Islet precursor cell (in vitro differentiated cells): ENCODE results near the gene HOXC4.
"Not testable (repeated sequence)": the region's sequence is repeated elsewhere in the genome, so short reads cannot be mapped to it uniquely, and the experiment has no call there.

Experiments used
- DNase-seq: peaks from one replicate; pipeline ENCODE4 v3.0.0-alpha.2; 2018

HOXC4 gene

GRCh38 chr12:54058128-54058768, 4.6 kb downstream of the HOXC4 start:
- DNase-seq: no peak

DNA sequence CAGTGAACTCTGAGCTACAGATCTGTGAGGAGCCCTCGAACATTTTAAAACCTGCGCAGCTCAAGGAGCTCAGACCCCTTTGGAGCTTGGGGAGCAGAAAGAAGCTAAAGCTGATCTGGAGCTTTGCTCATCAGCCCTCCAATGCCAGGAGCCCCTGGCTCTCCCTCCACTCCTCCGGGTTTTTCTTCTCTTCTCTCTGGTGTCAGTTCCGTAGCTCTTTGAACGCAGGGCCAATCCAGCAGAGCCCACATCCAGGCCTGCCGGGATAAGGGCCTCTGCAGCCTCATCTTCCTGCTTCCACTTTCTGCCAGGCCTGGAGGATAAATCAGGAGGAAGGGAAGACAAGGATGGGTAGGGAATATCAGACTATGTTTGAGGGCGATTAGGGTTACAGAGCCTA, 6.0 kb downstream of the HOXC4 start:
- DNase-seq: no peak

DNA sequence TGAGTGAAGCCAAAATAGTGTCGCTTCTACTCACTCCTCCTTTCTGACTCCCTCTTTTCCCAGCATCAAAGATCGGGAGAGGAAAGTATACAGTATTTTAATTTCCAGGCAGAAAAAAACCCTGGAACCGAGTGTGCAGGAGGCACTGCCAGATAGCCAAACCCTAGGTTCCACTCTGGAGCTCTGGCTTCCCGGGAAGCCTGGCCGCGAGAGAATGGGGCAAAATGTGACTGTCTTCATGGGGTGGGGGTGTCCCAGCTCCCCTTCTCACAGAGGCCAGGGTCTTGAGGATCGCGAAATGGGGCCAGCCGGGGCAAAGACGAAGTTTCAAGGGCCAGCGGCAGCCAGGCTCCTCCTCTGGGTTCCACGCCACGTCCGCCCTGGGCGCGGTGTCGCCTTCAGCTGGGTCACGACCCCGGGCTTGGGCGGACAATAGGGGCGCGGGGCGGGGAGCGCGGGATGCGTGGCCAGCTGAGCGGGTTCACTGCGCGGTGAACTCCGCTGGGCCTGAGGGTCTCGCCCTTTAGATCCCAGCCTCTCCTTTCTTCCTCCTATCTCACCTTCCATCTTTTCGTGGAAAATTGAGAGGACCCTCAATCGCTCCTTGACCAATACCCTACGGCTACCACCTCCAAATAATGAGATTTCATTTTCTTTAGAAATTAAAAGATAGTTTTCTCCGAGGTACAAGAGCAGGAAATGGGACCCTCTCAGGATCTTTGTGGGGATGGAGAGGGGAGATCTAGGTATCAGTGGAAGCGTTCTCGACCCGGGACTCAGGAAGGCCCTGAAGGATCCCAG, 6.7 kb downstream of the HOXC4 start:
- no peak for DNase-seq

DNA sequence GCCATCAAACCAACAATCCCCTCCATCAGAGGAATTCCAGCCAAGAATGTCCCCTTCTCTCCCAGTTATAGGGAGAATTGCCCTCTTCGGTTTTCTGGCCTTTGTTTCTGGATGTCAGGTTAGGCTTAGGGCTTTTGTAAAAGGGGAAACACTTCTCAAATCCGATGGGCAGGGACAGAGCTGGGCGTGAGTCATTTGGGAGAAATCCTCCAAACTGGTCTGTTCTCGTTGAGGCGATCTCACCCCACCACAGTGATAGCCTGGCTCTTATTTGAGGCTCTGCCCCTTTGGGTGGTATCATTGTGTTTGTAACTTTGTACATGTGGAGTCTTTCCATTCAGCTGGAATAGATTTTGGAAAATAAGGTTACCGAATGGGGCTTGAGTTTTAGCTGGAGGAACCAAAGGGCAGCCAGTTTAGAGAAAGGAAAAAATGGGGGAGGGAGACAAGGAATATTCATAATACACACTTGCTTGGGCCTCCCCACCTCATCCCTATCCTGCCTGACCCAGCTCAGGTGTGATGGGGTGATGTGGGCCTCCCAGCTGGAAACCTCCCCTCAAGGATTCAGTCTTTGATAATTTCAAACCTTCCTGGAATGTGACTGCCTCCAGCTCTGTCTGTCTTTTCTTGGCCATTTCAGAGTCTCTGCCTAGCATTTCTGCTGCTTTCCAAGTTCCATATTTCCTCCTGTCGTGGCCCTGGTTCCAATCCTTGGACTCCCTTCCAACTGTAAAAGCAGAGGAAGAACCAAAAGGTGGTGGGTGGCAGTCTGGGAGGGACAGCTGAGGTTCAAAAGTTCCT, 7.5 kb downstream of the HOXC4 start:
- peak; percentile 80 for DNase-seq

GRCh38 chr12:54065677-54066076, 12.0 kb downstream of the HOXC4 start:
- DNase-seq: no peak

DNA sequence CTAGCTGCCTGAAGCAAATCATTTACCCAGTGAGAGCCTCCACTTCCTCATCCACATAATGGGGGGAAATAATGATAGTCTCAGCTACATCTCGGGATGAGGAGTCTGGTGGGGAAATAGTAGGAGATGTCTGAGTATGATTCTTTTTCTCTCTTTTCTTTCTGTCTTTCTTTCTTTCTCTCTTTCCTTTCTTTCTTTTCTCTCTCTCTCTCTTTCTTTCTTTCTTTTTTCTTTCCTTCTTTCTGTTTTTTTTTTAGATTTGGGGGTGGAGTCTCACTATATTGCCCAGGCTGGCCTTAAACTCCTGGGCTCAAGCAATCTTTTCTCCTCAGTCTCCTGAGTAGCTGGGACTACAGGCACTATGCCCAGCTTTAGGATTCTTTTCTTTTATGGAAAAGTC, 12.8 kb downstream of the HOXC4 start:
- no peak for DNase-seq

DNA sequence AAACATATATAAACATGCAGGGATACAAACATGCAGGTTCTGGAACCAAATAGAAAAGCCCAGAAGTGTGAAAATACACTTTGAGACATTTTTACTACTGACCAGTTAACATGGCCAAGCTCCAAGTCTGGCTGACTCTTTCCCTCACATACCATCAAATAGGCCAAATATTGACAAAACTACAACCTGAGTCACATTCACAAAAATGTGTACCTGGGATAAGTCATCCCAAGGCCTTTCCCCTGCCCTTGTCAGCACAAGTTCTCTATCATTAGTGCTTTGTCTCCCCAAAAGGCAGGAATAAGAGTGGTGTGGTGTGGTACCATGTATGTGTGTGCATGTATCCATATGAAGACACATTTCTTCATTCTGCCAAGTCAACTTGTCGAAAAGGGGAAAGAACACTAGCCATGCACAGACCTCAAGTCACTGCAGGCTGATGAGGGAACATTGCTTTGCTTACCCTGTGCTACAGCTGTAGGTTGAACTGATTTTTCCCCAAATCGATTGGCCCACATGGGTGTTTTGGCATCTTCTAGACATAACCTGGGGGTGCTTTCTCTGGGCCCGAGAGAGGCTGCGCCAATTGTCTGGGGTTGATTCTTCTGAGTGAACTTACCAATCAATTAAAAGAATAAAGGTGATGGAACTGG, 14.9 kb downstream of the HOXC4 start:
- no peak for DNase-seq

DNA sequence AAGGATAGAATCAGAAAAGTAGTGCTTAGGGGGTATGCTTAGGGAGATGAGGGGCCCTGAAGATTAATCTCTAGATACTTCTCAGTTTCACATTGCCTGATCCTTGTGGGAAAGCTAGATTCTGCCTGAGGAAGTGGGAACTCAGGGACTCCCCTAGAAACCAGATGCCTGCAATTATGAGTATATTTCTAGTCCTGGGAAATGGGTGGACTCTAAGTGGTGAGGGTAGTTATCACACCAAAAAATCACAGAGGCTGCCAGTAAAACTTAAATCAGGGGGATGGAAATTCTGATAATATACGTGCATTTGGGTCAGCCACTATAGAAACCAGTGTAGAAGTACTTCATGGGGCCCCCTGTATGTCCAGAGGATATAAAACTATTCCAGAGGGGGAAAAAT, 18.3 kb downstream of the HOXC4 start:
- no peak for DNase-seq

DNA sequence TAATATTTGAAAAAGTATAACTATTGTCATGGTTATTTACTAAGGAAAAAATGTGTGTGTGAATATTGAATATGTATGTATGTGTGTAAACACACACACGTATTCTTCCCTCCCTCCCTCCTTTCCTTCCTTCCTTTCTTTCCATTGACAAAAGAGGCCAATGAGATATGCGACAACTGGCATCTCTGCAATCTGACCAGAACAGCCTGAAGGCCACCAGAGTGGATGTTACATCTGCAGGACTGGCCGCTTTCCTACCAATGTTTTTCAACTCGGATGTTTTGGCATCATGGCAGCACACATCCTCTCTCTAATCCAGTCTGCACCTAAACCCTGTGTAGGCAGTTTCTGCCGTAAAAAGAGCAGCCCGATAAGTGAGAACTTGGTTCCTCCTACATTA, 20.7 kb downstream of the HOXC4 start:
- no peak for DNase-seq

DNA sequence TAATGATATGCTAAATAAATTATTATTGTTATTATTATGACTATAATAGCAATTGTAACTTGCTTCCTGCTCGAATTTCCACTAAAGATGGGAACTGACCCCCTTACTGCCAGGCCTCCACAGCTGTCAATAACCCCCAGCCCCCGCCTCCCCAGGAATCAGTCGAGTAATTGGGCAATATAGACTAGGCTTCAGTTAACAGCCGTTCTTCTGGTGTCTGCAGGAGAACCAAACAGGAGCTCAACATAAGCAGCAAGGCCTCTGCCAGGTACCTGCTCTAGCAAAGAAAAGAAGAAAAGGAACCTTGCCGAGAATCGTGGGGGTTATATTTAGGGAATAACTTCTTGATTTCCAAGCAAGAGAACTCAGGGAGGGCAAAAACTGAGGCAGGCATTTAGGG, 21.8 kb downstream of the HOXC4 start:
- DNase-seq: no peak

DNA sequence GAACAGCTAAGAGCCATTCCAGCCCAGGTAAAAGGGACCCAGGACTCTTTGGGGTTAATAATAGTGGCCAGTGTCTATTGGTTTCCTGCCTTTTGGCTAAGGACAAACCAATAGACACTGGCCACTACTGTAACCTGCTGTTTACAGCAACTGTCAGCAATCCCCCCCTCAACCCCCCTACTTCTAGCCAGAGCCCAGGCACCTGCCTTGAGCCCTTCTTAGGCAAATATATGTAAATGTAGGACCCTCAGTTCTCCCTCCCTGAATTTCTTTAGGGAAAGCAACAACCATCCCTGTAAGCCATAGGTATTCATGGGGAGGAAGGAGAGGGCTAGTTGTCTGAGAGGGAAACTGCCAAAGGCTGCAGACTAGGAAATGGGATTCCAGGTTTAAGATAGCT, 22.3 kb downstream of the HOXC4 start:
- DNase-seq: no peak

DNA sequence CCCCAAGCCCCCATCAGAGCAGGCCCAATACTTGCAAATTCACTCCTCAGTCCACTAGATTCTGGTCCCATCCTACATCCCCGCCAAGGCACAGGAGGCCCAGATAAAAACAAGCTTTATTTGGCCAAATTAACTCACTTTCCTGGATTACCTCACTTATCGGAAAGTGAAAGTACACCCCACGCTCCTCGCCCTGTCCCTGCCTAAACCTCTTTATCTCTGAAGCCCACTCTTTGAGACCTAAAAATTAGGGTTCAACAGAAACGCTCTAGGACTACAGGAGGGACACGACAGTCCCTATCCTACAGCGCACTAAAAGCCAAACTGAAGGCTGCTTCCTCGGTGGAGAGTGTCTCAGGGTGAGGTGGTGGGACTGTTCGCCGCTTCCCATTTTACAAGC, 24.2 kb downstream of the HOXC4 start:
- not testable (repeated sequence) for DNase-seq

DNA sequence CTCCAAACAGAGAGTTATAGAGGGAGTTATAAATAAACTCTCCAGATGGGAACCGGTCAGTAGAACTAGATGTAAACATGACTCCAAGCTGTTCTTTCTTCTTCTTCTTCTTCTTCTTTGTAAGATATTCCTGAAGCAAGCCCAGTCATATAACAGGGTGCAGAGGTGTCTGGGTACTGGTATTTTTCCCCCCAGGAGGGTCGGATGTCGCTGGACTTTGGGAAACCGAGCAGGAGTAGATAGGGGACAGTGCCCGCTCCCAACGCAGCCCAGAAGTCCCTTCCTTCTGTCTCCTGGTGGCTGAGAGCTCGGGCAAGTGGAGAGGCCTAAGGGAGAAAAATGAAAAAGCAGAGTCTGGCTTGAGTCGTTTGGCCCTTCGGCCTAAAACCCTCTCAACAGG, 25.5 kb downstream of the HOXC4 start:
- not testable (repeated sequence) for DNase-seq

DNA sequence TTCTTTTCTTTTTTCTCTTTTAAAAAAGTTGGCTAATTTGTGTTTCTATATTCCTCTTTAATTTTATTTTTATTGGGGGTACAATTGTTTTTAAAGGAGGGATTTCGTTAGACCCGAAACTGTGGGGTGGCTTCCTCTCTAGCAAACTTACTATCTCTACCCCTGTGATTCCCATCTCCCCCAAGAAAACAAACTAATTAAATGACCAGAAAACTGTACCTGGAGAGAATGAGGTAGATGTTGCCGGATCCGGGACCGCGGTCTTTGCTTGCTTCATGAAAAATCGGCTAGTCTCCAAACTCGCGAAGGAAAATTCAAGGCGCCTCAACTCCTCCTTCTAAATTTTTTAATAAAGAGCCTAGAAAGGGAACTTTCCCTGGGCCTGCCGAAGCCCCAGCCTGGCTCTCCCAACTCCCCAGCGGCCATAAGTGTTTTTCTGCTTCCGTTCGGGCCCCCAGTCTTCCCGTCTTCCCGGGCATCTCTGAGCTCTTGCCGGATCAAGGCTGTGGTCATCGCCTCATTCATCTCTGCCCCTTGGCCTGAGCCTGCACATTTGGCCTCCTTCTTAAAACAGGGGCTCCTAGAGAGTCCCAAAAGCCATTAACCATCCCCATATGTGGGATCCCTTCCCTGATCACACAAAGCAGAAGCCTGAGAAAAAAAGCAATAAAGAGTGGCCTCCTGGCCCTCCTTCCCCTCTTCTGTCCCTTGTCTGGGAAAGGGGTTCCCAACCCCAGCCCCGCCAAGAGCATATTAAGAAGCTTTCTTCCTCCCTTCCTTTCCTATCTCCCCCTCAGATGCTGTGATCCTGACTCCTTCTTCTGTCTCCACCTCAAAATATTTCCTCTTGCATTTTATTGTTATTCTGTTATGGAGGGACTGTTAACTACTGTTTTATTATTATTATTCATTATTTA, 26.6 kb downstream of the HOXC4 start:
- not testable (repeated sequence) for DNase-seq

DNA sequence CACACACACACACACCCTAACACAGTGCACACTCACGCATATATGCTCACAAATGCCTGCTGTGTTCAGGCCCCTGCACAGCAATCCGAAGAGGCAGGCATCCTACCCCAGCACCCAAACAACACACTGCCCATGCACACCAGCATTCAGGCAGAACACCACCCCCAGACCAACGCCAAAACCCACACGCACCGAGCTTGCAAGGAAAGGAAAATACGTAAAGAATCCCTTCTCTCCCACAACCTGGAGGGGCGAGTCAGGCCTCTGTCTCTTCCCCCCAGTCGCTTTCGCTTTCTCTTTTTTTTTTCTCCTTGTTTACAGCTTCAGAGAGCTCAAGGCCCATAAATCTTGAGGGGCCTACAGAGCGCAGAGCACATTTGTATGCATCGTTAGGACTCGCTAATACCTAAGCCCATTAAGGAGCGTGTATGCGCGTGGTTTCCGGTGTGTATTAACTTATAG, 27.4 kb downstream of the HOXC4 start:
- not testable (repeated sequence) for DNase-seq

DNA sequence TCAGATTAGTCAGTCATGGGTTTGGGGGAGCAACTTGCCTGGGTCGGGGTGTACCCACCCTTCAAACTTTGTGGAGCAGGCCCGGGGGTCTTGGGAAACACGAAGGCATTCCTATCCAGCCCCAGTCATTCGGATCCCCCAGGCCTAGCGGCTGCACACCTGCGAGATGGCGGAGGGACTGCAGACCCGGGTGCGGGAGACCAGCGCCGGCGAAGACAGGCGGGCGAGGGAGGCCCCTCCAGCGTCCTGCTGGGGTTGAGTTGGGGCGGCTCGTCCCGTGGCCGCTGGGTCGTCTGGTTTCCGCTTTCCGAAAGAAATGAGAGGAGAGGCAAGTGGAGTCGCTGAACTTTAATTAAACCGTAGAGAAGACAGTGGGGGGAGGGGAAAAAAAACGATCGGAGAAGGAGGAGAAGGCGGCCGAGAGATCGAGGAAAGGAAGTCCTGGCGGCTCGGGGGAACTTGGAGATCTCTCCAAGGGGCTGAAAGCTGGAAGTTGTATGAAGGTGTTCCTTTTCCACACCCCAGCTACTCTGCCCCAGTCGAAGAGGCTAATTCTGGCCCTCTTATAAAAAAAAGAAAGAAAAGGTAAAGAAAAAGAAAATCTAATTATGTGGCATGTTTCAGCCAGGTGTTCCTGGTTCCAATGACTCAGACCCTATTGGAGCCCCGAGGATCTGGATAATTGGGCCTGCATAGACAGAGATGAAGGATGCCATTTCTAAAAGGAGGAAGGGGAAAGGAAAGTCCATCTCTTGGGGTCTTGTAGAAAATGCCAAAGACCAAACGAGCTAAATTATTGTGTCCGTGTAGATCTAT, 28.2 kb downstream of the HOXC4 start:
- DNase-seq: not testable (repeated sequence)

DNA sequence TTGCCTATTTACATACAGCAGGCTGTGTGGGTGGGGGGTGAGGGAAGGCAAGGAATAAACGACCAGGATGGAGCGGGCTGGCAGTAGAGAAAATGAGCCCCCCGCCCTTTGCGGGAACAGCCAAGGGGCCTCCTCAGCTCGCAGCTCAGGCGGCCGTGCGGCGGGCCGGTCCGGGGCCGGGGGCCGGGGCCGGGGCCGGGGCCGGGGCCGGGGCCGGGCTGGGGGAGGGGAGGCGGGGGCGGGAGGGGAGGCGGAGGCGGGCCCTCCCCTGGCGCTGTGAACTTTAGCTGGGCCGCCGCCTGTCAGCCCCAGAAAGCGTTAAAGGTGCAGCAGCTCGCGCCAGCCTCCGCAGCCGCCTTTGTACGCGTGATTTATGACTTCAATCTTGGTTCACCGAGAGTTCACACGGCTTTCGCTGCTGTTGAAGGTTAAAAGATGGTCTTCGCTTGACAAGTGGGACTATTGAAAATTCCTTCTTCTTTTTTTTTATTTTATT, 28.8 kb downstream of the HOXC4 start:
- DNase-seq: peak; percentile 69

DNA sequence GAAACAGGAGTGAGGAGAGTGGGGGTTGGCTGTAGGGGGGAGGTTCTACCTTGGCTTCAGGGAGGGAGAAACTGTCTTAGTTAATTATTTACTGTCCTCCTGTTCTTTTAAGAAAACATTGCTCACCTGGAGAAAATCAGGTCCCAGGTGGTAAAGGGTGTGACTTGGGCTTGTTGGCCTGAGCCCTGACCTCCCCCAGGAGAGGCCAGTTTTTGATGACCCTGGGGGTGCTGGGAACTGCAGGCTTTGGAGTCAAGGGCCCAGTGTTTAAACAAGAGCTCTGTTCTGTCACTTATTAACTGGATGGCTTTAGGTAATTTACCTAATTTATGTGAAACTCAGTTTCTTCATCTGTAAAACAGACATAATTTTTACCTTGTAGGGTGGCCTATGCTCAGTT, 34.4 kb downstream of the HOXC4 start:
- DNase-seq: not testable (repeated sequence)

DNA sequence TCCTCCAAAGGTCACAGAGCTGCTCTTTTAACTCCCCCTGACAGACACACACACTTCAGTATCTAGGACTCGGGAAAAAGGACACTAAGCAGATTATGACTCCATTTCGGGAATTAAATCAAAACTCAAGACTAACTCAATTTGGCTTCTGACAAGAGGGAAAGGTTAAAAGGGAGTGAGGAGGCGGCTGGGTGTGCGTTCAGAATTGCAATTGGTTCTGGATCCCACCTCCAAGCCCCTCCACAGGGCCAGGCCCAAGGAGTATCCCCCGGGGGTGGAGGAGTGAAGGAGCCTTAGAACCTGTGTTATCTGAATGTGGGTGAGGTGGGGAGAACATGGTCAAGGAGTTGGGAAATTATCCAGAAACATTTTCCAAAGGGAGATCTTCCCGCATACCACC, 35.8 kb downstream of the HOXC4 start:
- DNase-seq: not testable (repeated sequence)

- peak; percentile 81 for DNase-seq
These were observed 36.7 kb downstream of the HOXC4 start for GRCh38 chr12:54090312-54090711.

- DNase-seq: not testable (repeated sequence)
These were observed 39.3 kb downstream of the HOXC4 start for GRCh38 chr12:54092943-54093342.
